Measurements from ENCODE around the gene C4orf51.

The C4orf51 gene

GRCh38 chr4:145766273-145766672 lies 86.3 kb downstream of the C4orf51 start:
- H3K27ac ChIP-seq: no peak overlapping the region
- TF ChIP-seq CTCF (conservative IDR thresholded peaks at IDR 0.05) (no peak), ZFX (IDR thresholded peaks at IDR 0.05) (no peak)

- TF ChIP-seq ZFX (IDR thresholded peaks at IDR 0.05) (no peak), CTCF (conservative IDR thresholded peaks at IDR 0.05) (no peak)
- no peak overlapping the region for H3K27ac ChIP-seq
These were observed 89.6 kb downstream of the C4orf51 start for GRCh38 chr4:145769450-145770037.

- TF ChIP-seq ZFX (IDR thresholded peaks at IDR 0.05): no peak
- TF ChIP-seq CTCF (conservative IDR thresholded peaks at IDR 0.05): no peak
- no peak overlapping the region for H3K27ac ChIP-seq
These were observed 90.2 kb downstream of the C4orf51 start for GRCh38 chr4:145770124-145770523.

- H3K27ac ChIP-seq: no peak overlapping the region
- no peak for TF ChIP-seq CTCF (conservative IDR thresholded peaks at IDR 0.05)
- no peak for TF ChIP-seq ZFX (IDR thresholded peaks at IDR 0.05)
These were observed 92.4 kb downstream of the C4orf51 start for GRCh38 chr4:145772347-145772746.

GRCh38 chr4:145773581-145774234 lies 93.8 kb downstream of the C4orf51 start:
- TF ChIP-seq CTCF (conservative IDR thresholded peaks at IDR 0.05) (no peak), ZFX (IDR thresholded peaks at IDR 0.05) (no peak)
- H3K27ac ChIP-seq: no peak overlapping the region

GRCh38 chr4:145774473-145774872 lies 94.5 kb downstream of the C4orf51 start:
- H3K27ac ChIP-seq: no peak overlapping the region
- TF ChIP-seq CTCF (conservative IDR thresholded peaks at IDR 0.05): no peak
- no peak for TF ChIP-seq ZFX (IDR thresholded peaks at IDR 0.05)

GRCh38 chr4:145775406-145775805 lies 95.5 kb downstream of the C4orf51 start:
- no peak overlapping the region for H3K27ac ChIP-seq
- TF ChIP-seq CTCF (conservative IDR thresholded peaks at IDR 0.05): no peak
- no peak for TF ChIP-seq ZFX (IDR thresholded peaks at IDR 0.05)

Measured in C4-2B (cell line).